Activated naive CD4-positive, alpha-beta T cell treated with anti-CD3 and anti-CD28 coated beads for 36 hours (primary cell): ENCODE data around the gene SLC35B2. TPM values are rescaled to one million over a fixed set of nuclear protein-coding genes. Genes with fewer than 3 reads are reported as not detected.
A peak's percentile ranks its signal among the peaks of the same experiment; 100 is the strongest.

Experiments used
- CTCF ChIA-PET: fragments of 350-600 bp; sonication (Branson Sonifier 250); formaldehyde crosslinking; loops from one replicate; lab custom pipeline; 2021; ENCODE audit warnings: antibody characterized with exemption; lab: Charles Lee
- DNase-seq: peaks from one replicate; pipeline ENCODE4 v3.0.0-alpha.2; 2020
- H3K27ac Mint-ChIP-seq: one replicate; pipeline ENCODE4 v1.8.0; 2021; ENCODE audit warnings: mild to moderate bottlenecking, mixed read lengths
- H3K27me3 Mint-ChIP-seq: one replicate; pipeline ENCODE4 v1.8.0; 2021; ENCODE audit warnings: low read depth, mixed read lengths
- H3K36me3 Mint-ChIP-seq: one replicate; pipeline ENCODE4 v1.8.0; 2021; ENCODE audit warnings: low read depth, mixed read lengths
- H3K4me1 Mint-ChIP-seq: one replicate; pipeline ENCODE4 v1.8.0; 2021; ENCODE audit warnings: low read depth, mixed read lengths
- H3K4me3 Mint-ChIP-seq: one replicate; pipeline ENCODE4 v1.8.0; 2021; ENCODE audit warnings: mild to moderate bottlenecking, moderate library complexity, mixed read lengths
- H3K9me3 Mint-ChIP-seq: one replicate; pipeline ENCODE4 v1.8.0; 2021; ENCODE audit warnings: mixed read lengths
- intact Hi-C: fragments of 100-400 bp; cut with micrococcal nuclease; formaldehyde crosslinking; loops from one replicate; pipeline ENCODE4 v1.15.1; 2023
- total RNA-seq, 2 experiments: library from RNA; stranded (reverse); gene quantifications; one replicate each; pipeline ENCODE4 v1.2.3, GENCODE V29; 2021

The SLC35B2 gene
- 1 to 10 TPM; 7.2 to 7.3 TPM for total RNA-seq

- CTCF ChIA-PET: interaction anchor here (0.5 to 6.0 kb wide), 14 partner anchors 10 to 532 kb away, joined by 3 to 66 read pairs (median 4); partner anchors contain the start of genes HSP90AB1 and SLC29A1
- peak; percentile 61 for DNase-seq
- H3K27me3 Mint-ChIP-seq: no peaks in the 10 kb centered on the region
- H3K4me1 Mint-ChIP-seq: peaks cover 54% of the 10 kb centered on the region
- H3K27ac Mint-ChIP-seq: peak within 1 kb of the TSS; percentile 86
- no peaks in the 10 kb centered on the region for H3K9me3 Mint-ChIP-seq
- peaks cover 24% of the 10 kb centered on the region for H3K36me3 Mint-ChIP-seq
- H3K4me3 Mint-ChIP-seq: peak within 1 kb of the TSS; percentile 77
- intact Hi-C loops: loop anchor here (1.0 to 2.0 kb wide), 3 partner anchors 8 to 85 kb away; partner anchors contain the start of gene NFKBIE
These were observed at the start of gene SLC35B2 for GRCh38 chr6:44257025-44257752. Gene SLC35B2 (minus strand): TSS chr6:44257528. CDS start chr6:44257410, 118 bp downstream.

GRCh38 chr6:44306710-44307109 lies 49.4 kb upstream of the SLC35B2 start:
- Mint-ChIP-seq H3K4me1 (peaks cover 3% of the 10 kb centered on the region), H3K9me3 (no peaks in the 10 kb centered on the region), H3K4me3 (no peak overlapping the region), H3K27me3 (no peaks in the 10 kb centered on the region), H3K27ac (no peak overlapping the region), H3K36me3 (peaks cover 31% of the 10 kb centered on the region)
- no peak for DNase-seq
- intact Hi-C loops: no loop called here
- CTCF ChIA-PET: interaction anchor here (7.5 kb wide), 1 partner anchor 39 kb away, joined by 108 read pairs; the partner anchor contains the start of gene TMEM151B

GRCh38 chr6:44305200-44305725 lies 47.9 kb upstream of the SLC35B2 start:
- intact Hi-C loops: no loop called here
- H3K4me3 Mint-ChIP-seq: no peak overlapping the region
- CTCF ChIA-PET: interaction anchor here (0.7 to 7.5 kb wide), 16 partner anchors 9 to 144 kb away, joined by 3 to 108 read pairs (median 4); partner anchors contain the start of genes AARS2, SPATS1 and TMEM151B
- no peaks in the 10 kb centered on the region for H3K4me1 Mint-ChIP-seq
- DNase-seq: no peak
- H3K27me3 Mint-ChIP-seq: no peaks in the 10 kb centered on the region
- H3K36me3 Mint-ChIP-seq: peaks cover 34% of the 10 kb centered on the region
- no peak overlapping the region for H3K27ac Mint-ChIP-seq
- H3K9me3 Mint-ChIP-seq: no peaks in the 10 kb centered on the region

GRCh38 chr6:44304282-44305199 lies 47.2 kb upstream of the SLC35B2 start:
- H3K9me3 Mint-ChIP-seq: no peaks in the 10 kb centered on the region
- no peaks in the 10 kb centered on the region for H3K4me1 Mint-ChIP-seq
- H3K36me3 Mint-ChIP-seq: peaks cover 29% of the 10 kb centered on the region
- no peaks in the 10 kb centered on the region for H3K27me3 Mint-ChIP-seq
- DNase-seq: peak; percentile 34
- CTCF ChIA-PET: interaction anchor here (0.6 to 7.5 kb wide), 14 partner anchors 9 to 152 kb away, joined by 3 to 108 read pairs (median 4); partner anchors contain the start of genes AARS2, SPATS1 and TMEM151B
- H3K4me3 Mint-ChIP-seq: no peak overlapping the region
- H3K27ac Mint-ChIP-seq: no peak overlapping the region
- intact Hi-C loops: loop anchor here (1.0 kb wide), 1 partner anchor 36 kb away; no protein-coding TSS in a partner anchor

GRCh38 chr6:44303842-44304241 lies 46.5 kb upstream of the SLC35B2 start:
- CTCF ChIA-PET: interaction anchor here (0.6 to 7.5 kb wide), 3 partner anchors 29 to 151 kb away, joined by 3 to 108 read pairs (median 4); partner anchors contain the start of gene TMEM151B
- Mint-ChIP-seq H3K9me3 (no peaks in the 10 kb centered on the region), H3K27ac (no peak overlapping the region), H3K4me1 (no peaks in the 10 kb centered on the region), H3K27me3 (no peaks in the 10 kb centered on the region), H3K4me3 (no peak overlapping the region), H3K36me3 (peaks cover 29% of the 10 kb centered on the region)
- DNase-seq: no peak
- intact Hi-C loops: loop anchor here (1.0 kb wide), 1 partner anchor 36 kb away; no protein-coding TSS in a partner anchor

- Mint-ChIP-seq H3K27ac (no peak overlapping the region), H3K4me1 (peaks cover 4% of the 10 kb centered on the region), H3K36me3 (peaks cover 26% of the 10 kb centered on the region), H3K27me3 (peaks cover 4% of the 10 kb centered on the region), H3K4me3 (no peak overlapping the region), H3K9me3 (no peaks in the 10 kb centered on the region)
- DNase-seq: no peak
- intact Hi-C loops: no loop called here
- CTCF ChIA-PET: interaction anchor here (1.0 to 7.5 kb wide), 3 partner anchors 10 to 35 kb away, joined by 3 to 108 read pairs (median 13); partner anchors contain the start of genes AARS2 and TMEM151B
These were observed 45.5 kb upstream of the SLC35B2 start for GRCh38 chr6:44302856-44303255.

- Mint-ChIP-seq H3K4me1 (peaks cover 7% of the 10 kb centered on the region), H3K27ac (no peak overlapping the region), H3K27me3 (peaks cover 6% of the 10 kb centered on the region), H3K9me3 (no peaks in the 10 kb centered on the region), H3K4me3 (no peak overlapping the region), H3K36me3 (peaks cover 25% of the 10 kb centered on the region)
- DNase-seq: no peak
- CTCF ChIA-PET: interaction anchor here (1.0 to 7.5 kb wide), 4 partner anchors 9 to 34 kb away, joined by 3 to 108 read pairs (median 8); partner anchors contain the start of genes AARS2 and TMEM151B
- intact Hi-C loops: no loop called here
These were observed 44.6 kb upstream of the SLC35B2 start for GRCh38 chr6:44301782-44302564.

- no peaks in the 10 kb centered on the region for H3K9me3 Mint-ChIP-seq
- H3K36me3 Mint-ChIP-seq: peaks cover 25% of the 10 kb centered on the region
- no peak overlapping the region for H3K4me3 Mint-ChIP-seq
- H3K27ac Mint-ChIP-seq: no peak overlapping the region
- CTCF ChIA-PET: interaction anchor here (1.2 to 7.5 kb wide), 3 partner anchors 10 to 33 kb away, joined by 3 to 108 read pairs (median 13); partner anchors contain the start of genes AARS2 and TMEM151B
- DNase-seq: no peak
- intact Hi-C loops: no loop called here
- H3K4me1 Mint-ChIP-seq: peaks cover 11% of the 10 kb centered on the region
- H3K27me3 Mint-ChIP-seq: peaks cover 14% of the 10 kb centered on the region
These were observed 43.8 kb upstream of the SLC35B2 start for GRCh38 chr6:44301106-44301505.

- Mint-ChIP-seq H3K4me1 (peaks cover 11% of the 10 kb centered on the region), H3K27me3 (peaks cover 19% of the 10 kb centered on the region), H3K9me3 (no peaks in the 10 kb centered on the region), H3K36me3 (peaks cover 21% of the 10 kb centered on the region), H3K4me3 (no peak overlapping the region), H3K27ac (no peak overlapping the region)
- no peak for DNase-seq
- intact Hi-C loops: no loop called here
- CTCF ChIA-PET: interaction anchor here (0.9 to 7.5 kb wide), 3 partner anchors 9 to 32 kb away, joined by 3 to 108 read pairs (median 5); partner anchors contain the start of genes AARS2 and TMEM151B
These were observed 43.0 kb upstream of the SLC35B2 start for GRCh38 chr6:44300292-44300823.

- H3K27me3 Mint-ChIP-seq: peaks cover 26% of the 10 kb centered on the region
- H3K36me3 Mint-ChIP-seq: peaks cover 19% of the 10 kb centered on the region
- no peak for DNase-seq
- intact Hi-C loops: no loop called here
- peak overlapping the region; percentile 5 for H3K4me3 Mint-ChIP-seq
- no peaks in the 10 kb centered on the region for H3K9me3 Mint-ChIP-seq
- CTCF ChIA-PET: interaction anchor here (0.5 to 4.6 kb wide), 5 partner anchors 31 to 1546 kb away, joined by 3 to 36 read pairs (median 3); no protein-coding TSS in a partner anchor
- H3K27ac Mint-ChIP-seq: no peak overlapping the region
- peaks cover 11% of the 10 kb centered on the region for H3K4me1 Mint-ChIP-seq
These were observed 41.5 kb upstream of the SLC35B2 start for GRCh38 chr6:44298864-44299263.
